ENCODE data around the gene CNTD1. TPM values are rescaled to one million over a fixed set of nuclear protein-coding genes. Genes with fewer than 3 reads are reported as not detected.
A peak's percentile ranks its signal among the peaks of the same experiment; 100 is the strongest.
"Not testable (repeated sequence)": the region's sequence is repeated elsewhere in the genome, so short reads cannot be mapped to it uniquely, and the experiment has no call there.

The CNTD1 gene
- 1 to 10 TPM; 1.4 to 3.6 (median 2.3) TPM for polyA plus RNA-seq (ENCODE audit: insufficient read length in 4 of 4)

GRCh38 chr17:42798383-42799380 lies at the start of gene CNTD1, which contains the start of gene COA3:
CNTD1 (plus strand) TSS chr17:42798861; CDS start chr17:42799068, 207 bp downstream.
COA3 (minus strand) TSS chr17:42798704; CDS start chr17:42798681, 23 bp downstream.
- DNase-seq (ENCODE audit: low read depth in 4 of 4, low spot score in 3 of 4) = peak; percentile 55 to 77 (median 72)

- no peak for DNase-seq (ENCODE audit: low read depth in 4 of 4, low spot score in 3 of 4)
These were observed 49.5 kb upstream of the CNTD1 start for GRCh38 chr17:42748908-42749798.

GRCh38 chr17:42750739-42751344 lies 47.8 kb upstream of the CNTD1 start:
- no peak for DNase-seq (ENCODE audit: low read depth in 4 of 4, low spot score in 3 of 4)

GRCh38 chr17:42751628-42752027 lies 47.0 kb upstream of the CNTD1 start:
- DNase-seq (ENCODE audit: low read depth in 4 of 4, low spot score in 3 of 4) = no peak

GRCh38 chr17:42754782-42755181 lies 43.9 kb upstream of the CNTD1 start:
- no peak for DNase-seq (ENCODE audit: low read depth in 4 of 4, low spot score in 3 of 4)

- no peak for DNase-seq (ENCODE audit: low read depth in 4 of 4, low spot score in 3 of 4)
These were observed 38.5 kb upstream of the CNTD1 start for GRCh38 chr17:42759982-42760651.

GRCh38 chr17:42760652-42761581 lies 37.7 kb upstream of the CNTD1 start, which contains the start of gene RAMP2:
RAMP2 (plus strand) TSS chr17:42761227; CDS start chr17:42761262, 35 bp downstream.
- no peak for DNase-seq (ENCODE audit: low read depth in 4 of 4, low spot score in 3 of 4)

- DNase-seq (ENCODE audit: low read depth in 4 of 4, low spot score in 3 of 4) = no peak
These were observed 37.0 kb upstream of the CNTD1 start for GRCh38 chr17:42761638-42762037.

GRCh38 chr17:42766124-42766523 lies 32.5 kb upstream of the CNTD1 start:
- DNase-seq (ENCODE audit: low read depth in 4 of 4, low spot score in 3 of 4) = no peak

GRCh38 chr17:42767512-42767911 lies 31.1 kb upstream of the CNTD1 start:
- DNase-seq (ENCODE audit: low read depth in 4 of 4, low spot score in 3 of 4) = no peak

GRCh38 chr17:42768006-42768405 lies 30.7 kb upstream of the CNTD1 start:
- DNase-seq (ENCODE audit: low read depth in 4 of 4, low spot score in 3 of 4) = not testable (repeated sequence)

GRCh38 chr17:42769964-42770363 lies 28.7 kb upstream of the CNTD1 start:
- not testable (repeated sequence) for DNase-seq (ENCODE audit: low read depth in 4 of 4, low spot score in 3 of 4)

GRCh38 chr17:42772945-42773289 lies 25.7 kb upstream of the CNTD1 start:
- DNase-seq (ENCODE audit: low read depth in 4 of 4, low spot score in 3 of 4) = no peak

GRCh38 chr17:42773290-42774035 lies 25.2 kb upstream of the CNTD1 start, which contains the start of gene VPS25:
VPS25 (plus strand) TSS chr17:42773449; CDS start chr17:42773476, 27 bp downstream.
- DNase-seq (ENCODE audit: low read depth in 4 of 4, low spot score in 3 of 4) = peak in 1 of 4 donors; percentile 71

- DNase-seq (ENCODE audit: low read depth in 4 of 4, low spot score in 3 of 4) = no peak
These were observed 24.5 kb upstream of the CNTD1 start for GRCh38 chr17:42774066-42774745.

- DNase-seq (ENCODE audit: low read depth in 4 of 4, low spot score in 3 of 4) = no peak
These were observed 23.0 kb upstream of the CNTD1 start for GRCh38 chr17:42775534-42776098.

GRCh38 chr17:42778570-42778969 lies 20.1 kb upstream of the CNTD1 start:
- no peak for DNase-seq (ENCODE audit: low read depth in 4 of 4, low spot score in 3 of 4)

Data from left renal pelvis (tissue), 4 donors.